Gastrocnemius medialis (tissue), 4 donors: ENCODE data around the gene VCL. TPM values are rescaled to one million over a fixed set of nuclear protein-coding genes. Genes with fewer than 3 reads are reported as not detected.

Experiments
- ATAC-seq, 2 donors: fragments of 150-250 bp; one replicate each; pipeline ENCODE4 v1.9.1; 2016
- DNase-seq, 2 donors: peaks; one replicate each; pipeline ENCODE4 v3.0.0-alpha.2; 2019
- H3K27ac ChIP-seq, 4 donors: fragments of 200-600 bp; sonication (generic); 1 replicate in 1 of 4; 2 replicates in 3 of 4; pipeline ENCODE4 v1.5.1; 2016 to 2018; ENCODE audit warnings: mild to moderate bottlenecking in 2 of 4, moderate library complexity in 1 of 4
- H3K27me3 ChIP-seq, 3 donors: fragments of 200-600 bp; sonication (generic) in 2 of 3; 1 replicate in 1 of 3; 2 replicates in 2 of 3; pipeline versions ENCODE4 v1.5.1 to v1.6.0; 2016 to 2019; ENCODE audit warnings: mild to moderate bottlenecking in 1 of 3, moderate library complexity in 1 of 3
- H3K36me3 ChIP-seq, 2 donors: fragments of 200-600 bp; sonication (generic) in 1 of 2; one replicate each; pipeline ENCODE4 v1.5.1; 2017 to 2018
- H3K4me1 ChIP-seq, 2 donors: fragments of 200-600 bp; sonication (generic) in 1 of 2; one replicate each; pipeline ENCODE4 v1.5.1; 2016 to 2017; ENCODE audit warnings: mild to moderate bottlenecking in 2 of 2
- H3K4me3 ChIP-seq, 4 donors: fragments of 200-600 bp; sonication (generic) in 3 of 4; 1 replicate in 1 of 4; 2 replicates in 3 of 4; pipeline ENCODE4 v1.5.1; 2016 to 2019; ENCODE audit warnings: mild to moderate bottlenecking in 2 of 4
- H3K9me3 ChIP-seq, 3 donors: fragments of 200-600 bp; sonication (generic) in 2 of 3; 1 replicate in 1 of 3; 2 replicates in 2 of 3; pipeline ENCODE4 v1.5.1; 2016 to 2019
- CTCF ChIP-seq, 5 experiments: fragments of 450-650 bp in 3 of 5; fragments of 200-600 bp in 2 of 5; sonication (generic) in 2 of 5; IDR thresholded peaks in 4 of 5; conservative IDR thresholded peaks in 1 of 5; 1 replicate in 4 of 5; 2 replicates in 1 of 5; pipeline ENCODE4 v1.5.1; 2016 to 2019; ENCODE audit warnings: antibody characterized with exemption in 5 of 5, mild to moderate bottlenecking in 3 of 5, moderate library complexity in 3 of 5
- POLR2A ChIP-seq, 2 donors: fragments of 450-650 bp; IDR thresholded peaks; one replicate each; pipeline ENCODE4 v1.6.1; 2017; ENCODE audit warnings: antibody characterized with exemption in 2 of 2, mild to moderate bottlenecking in 2 of 2, moderate library complexity in 2 of 2
- in situ Hi-C, 4 donors: fragments of 200-750 bp; cut with MboI; loops; one replicate each; pipeline versions ENCODE4 v1.15.0 to v1.8.0; 2017; ENCODE audit warnings: low sequenced_read_pairs in 4 of 4
- intact Hi-C: fragments of 100-400 bp; cut with DNase I; formaldehyde crosslinking; loops from one replicate; pipeline ENCODE4 v1.15.1; 2023; ENCODE audit warnings: low total_unique reads
- total RNA-seq, 4 donors: library from RNA; depleted of rRNA; stranded (reverse); fragments of >200 nt; gene quantifications; one replicate each; pipeline versions ENCODE4 v1.1.0 to v1.2.3, GENCODE V29; 2016

Gene VCL
- total RNA-seq, 4 donors from 2014 or later = 129 to 299 (median 210) TPM

GRCh38 chr10:74099836-74100235 is 101.9 kb downstream of the VCL start:
- H3K27me3 ChIP-seq = no peaks in the 10 kb centered on the region
- peaks cover 9 to 98% of the 10 kb centered on the region in 2 donors for H3K36me3 ChIP-seq
- H3K27ac ChIP-seq = no peak overlapping the region
- in situ Hi-C loops (no loop called here), intact Hi-C loops (no loop called here)
- H3K9me3 ChIP-seq = no peaks in the 10 kb centered on the region
- TF ChIP-seq CTCF (IDR thresholded peaks at IDR 0.05 in 4 of 5, conservative IDR thresholded peaks at IDR 0.05 in 1 of 5) = no peak
- TF ChIP-seq POLR2A (IDR thresholded peaks at IDR 0.05) = no peak
- no peaks in the 10 kb centered on the region for H3K4me1 ChIP-seq
- DNase-seq (no peak), ATAC-seq (no peak)
- no peak overlapping the region for H3K4me3 ChIP-seq

GRCh38 chr10:74103560-74104258 is 105.8 kb downstream of the VCL start:
- H3K27ac ChIP-seq = peak overlapping the region; percentile 5 to 42 (median 32)
- H3K4me1 ChIP-seq = no peaks in the 10 kb centered on the region
- peaks cover 6 to 98% of the 10 kb centered on the region in 2 donors for H3K36me3 ChIP-seq
- no peaks in the 10 kb centered on the region for H3K27me3 ChIP-seq
- intact Hi-C loops = no loop called here
- DNase-seq = no peak
- peak; percentile 28 to 62 for ATAC-seq
- no peak for TF ChIP-seq POLR2A (IDR thresholded peaks at IDR 0.05)
- no peak for TF ChIP-seq CTCF (IDR thresholded peaks at IDR 0.05 in 4 of 5, conservative IDR thresholded peaks at IDR 0.05 in 1 of 5)
- no peak overlapping the region for H3K4me3 ChIP-seq
- H3K9me3 ChIP-seq = no peaks in the 10 kb centered on the region
- in situ Hi-C loops = no loop called here

- Histone ChIP-seq H3K27me3 (no peaks in the 10 kb centered on the region), H3K36me3 (peaks cover 6 to 98% of the 10 kb centered on the region in 2 donors), H3K4me1 (no peaks in the 10 kb centered on the region), H3K27ac (no peak overlapping the region), H3K9me3 (no peaks in the 10 kb centered on the region), H3K4me3 (no peak overlapping the region)
- intact Hi-C loops (no loop called here), in situ Hi-C loops (no loop called here)
- TF ChIP-seq POLR2A (IDR thresholded peaks at IDR 0.05) = no peak
- no peak for TF ChIP-seq CTCF (IDR thresholded peaks at IDR 0.05 in 4 of 5, conservative IDR thresholded peaks at IDR 0.05 in 1 of 5)
- DNase-seq = no peak
- ATAC-seq = no peak
Measured at GRCh38 chr10:74104480-74104879, 106.6 kb downstream of the VCL start.

- ATAC-seq = no peak
- TF ChIP-seq POLR2A (IDR thresholded peaks at IDR 0.05) (no peak), CTCF (IDR thresholded peaks at IDR 0.05 in 4 of 5, conservative IDR thresholded peaks at IDR 0.05 in 1 of 5) (no peak)
- peaks cover 6 to 98% of the 10 kb centered on the region in 2 donors for H3K36me3 ChIP-seq
- H3K27ac ChIP-seq = no peak overlapping the region
- no peaks in the 10 kb centered on the region for H3K4me1 ChIP-seq
- in situ Hi-C loops (no loop called here), intact Hi-C loops (no loop called here)
- H3K27me3 ChIP-seq = no peaks in the 10 kb centered on the region
- DNase-seq = no peak
- no peaks in the 10 kb centered on the region for H3K9me3 ChIP-seq
- no peak overlapping the region for H3K4me3 ChIP-seq
Measured at GRCh38 chr10:74104996-74105395, 107.1 kb downstream of the VCL start.

- peaks cover 4 to 100% of the 10 kb centered on the region in 2 donors for H3K36me3 ChIP-seq
- no peak for TF ChIP-seq CTCF (IDR thresholded peaks at IDR 0.05 in 4 of 5, conservative IDR thresholded peaks at IDR 0.05 in 1 of 5)
- TF ChIP-seq POLR2A (IDR thresholded peaks at IDR 0.05) = no peak
- no peak for DNase-seq
- in situ Hi-C loops = no loop called here
- no peak overlapping the region for H3K27ac ChIP-seq
- H3K9me3 ChIP-seq = no peaks in the 10 kb centered on the region
- H3K4me1 ChIP-seq = no peaks in the 10 kb centered on the region
- H3K27me3 ChIP-seq = no peaks in the 10 kb centered on the region
- no peak for ATAC-seq
- intact Hi-C loops = no loop called here
- no peak overlapping the region for H3K4me3 ChIP-seq
Measured at GRCh38 chr10:74107391-74107790, 109.5 kb downstream of the VCL start.
